ENCODE measurements around the gene TPBGL. TPM values are rescaled to one million over a fixed set of nuclear protein-coding genes. Genes with fewer than 3 reads are reported as not detected.

The TPBGL gene
- total RNA-seq, 1 donor from 2014 or later = 0.04 TPM

DNA sequence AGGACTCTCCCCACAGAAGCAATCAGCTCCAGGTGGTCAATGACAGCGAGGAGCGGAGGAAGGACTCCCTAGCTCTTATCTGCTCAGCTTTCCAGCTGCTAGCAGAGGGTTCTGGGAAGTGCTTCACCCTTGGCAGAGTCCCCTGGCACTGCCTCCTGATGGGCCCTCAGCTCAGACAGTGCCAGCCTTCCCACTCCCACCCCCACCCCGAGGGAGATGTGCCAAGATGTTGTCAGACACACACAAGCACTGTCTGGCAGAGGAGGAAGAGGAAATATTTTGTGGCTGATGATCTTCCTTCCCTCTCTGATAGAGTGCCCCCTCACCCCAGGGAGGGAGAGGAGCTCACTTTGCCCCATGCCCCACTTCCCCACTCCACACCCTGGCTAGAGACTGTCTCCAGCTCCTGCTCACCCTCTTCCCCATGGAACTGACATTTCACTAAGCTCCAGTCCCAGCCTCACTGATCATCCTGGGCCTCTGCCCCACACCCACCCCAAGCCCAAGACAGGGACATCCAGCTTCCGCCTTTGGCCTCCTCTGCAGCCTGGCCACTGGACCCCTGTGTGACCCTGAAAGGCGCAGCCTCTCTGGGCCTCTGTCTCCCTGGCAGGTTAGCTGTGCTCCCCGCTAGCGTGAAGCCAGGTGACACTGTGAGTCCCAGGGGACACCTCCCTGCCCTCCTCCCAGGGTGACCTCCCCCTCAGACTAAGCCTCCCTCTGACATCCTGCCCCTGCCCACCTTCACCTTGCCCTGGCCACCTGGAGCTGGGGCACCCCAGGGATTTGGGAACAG, 45.2 kb upstream of the TPBGL start:
- Histone ChIP-seq H3K36me3 (ENCODE audit: control insufficient read depth, insufficient read depth, low read length) (no peaks in the 10 kb centered on the region), H3K27me3 (ENCODE audit: control insufficient read depth, insufficient read depth, low read length) (peaks cover 5% of the 10 kb centered on the region), H3K4me3 (ENCODE audit: low read depth, low read length) (no peak overlapping the region)
- no peak for DNase-seq (ENCODE audit: low read depth)
- TF ChIP-seq CTCF (IDR thresholded peaks at IDR 0.05; ENCODE audit: insufficient read depth, low read length, poor library complexity, severe bottlenecking) = no peak

- Histone ChIP-seq H3K4me3 (ENCODE audit: low read depth, low read length) (no peak overlapping the region), H3K36me3 (ENCODE audit: control insufficient read depth, insufficient read depth, low read length) (no peaks in the 10 kb centered on the region), H3K27me3 (ENCODE audit: control insufficient read depth, insufficient read depth, low read length) (peaks cover 5% of the 10 kb centered on the region)
- no peak for TF ChIP-seq CTCF (IDR thresholded peaks at IDR 0.05; ENCODE audit: insufficient read depth, low read length, poor library complexity, severe bottlenecking)
- DNase-seq (ENCODE audit: low read depth) = no peak
These were observed 44.1 kb upstream of the TPBGL start for GRCh38 chr11:75196426-75196825.

- peaks cover 8% of the 10 kb centered on the region for H3K27me3 ChIP-seq (ENCODE audit: control insufficient read depth, insufficient read depth, low read length)
- H3K36me3 ChIP-seq (ENCODE audit: control insufficient read depth, insufficient read depth, low read length) = no peaks in the 10 kb centered on the region
- TF ChIP-seq CTCF (IDR thresholded peaks at IDR 0.05; ENCODE audit: insufficient read depth, low read length, poor library complexity, severe bottlenecking) = no peak
- DNase-seq (ENCODE audit: low read depth) = no peak
- no peak overlapping the region for H3K4me3 ChIP-seq (ENCODE audit: low read depth, low read length)
These were observed 42.9 kb upstream of the TPBGL start for GRCh38 chr11:75197512-75198277.

DNA sequence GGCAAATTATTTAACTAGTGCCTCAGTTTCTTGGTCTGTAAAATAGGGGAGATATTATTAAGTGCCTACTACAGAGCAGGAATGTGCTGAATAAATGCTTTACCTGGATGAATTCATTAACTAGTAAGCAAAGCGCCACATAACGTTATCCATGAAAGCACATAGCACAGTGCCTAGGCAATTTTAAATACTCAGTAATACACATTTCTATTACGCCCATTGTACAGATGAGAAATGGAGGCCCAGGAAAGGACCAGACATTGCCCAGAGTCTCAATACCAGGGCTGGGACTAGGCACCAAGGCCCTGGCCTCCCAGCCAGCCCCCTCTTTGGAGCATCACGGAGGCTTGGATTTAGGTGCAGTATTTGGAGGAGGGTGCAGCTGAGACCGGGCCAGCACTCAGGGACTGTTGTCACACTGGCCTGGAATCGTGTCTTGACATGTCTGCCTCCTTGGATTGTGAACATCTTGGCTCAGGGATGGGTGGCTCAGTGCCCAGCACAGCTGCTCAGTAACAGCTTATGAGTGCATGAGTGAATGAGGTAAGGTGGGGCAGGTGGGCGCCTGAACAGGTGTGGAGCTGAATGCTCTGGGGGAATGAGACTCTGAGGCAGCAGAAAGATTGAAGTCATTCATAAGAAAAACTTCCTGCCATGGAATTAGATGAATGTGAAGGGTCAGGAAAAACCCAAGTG, 42.1 kb upstream of the TPBGL start:
- DNase-seq (ENCODE audit: low read depth) = no peak
- Histone ChIP-seq H3K36me3 (ENCODE audit: control insufficient read depth, insufficient read depth, low read length) (no peaks in the 10 kb centered on the region), H3K4me3 (ENCODE audit: low read depth, low read length) (no peak overlapping the region), H3K27me3 (ENCODE audit: control insufficient read depth, insufficient read depth, low read length) (peaks cover 7% of the 10 kb centered on the region)
- TF ChIP-seq CTCF (IDR thresholded peaks at IDR 0.05; ENCODE audit: insufficient read depth, low read length, poor library complexity, severe bottlenecking) = no peak

GRCh38 chr11:75199412-75199955, 41.1 kb upstream of the TPBGL start:
- Histone ChIP-seq H3K36me3 (ENCODE audit: control insufficient read depth, insufficient read depth, low read length) (no peaks in the 10 kb centered on the region), H3K27me3 (ENCODE audit: control insufficient read depth, insufficient read depth, low read length) (peaks cover 13% of the 10 kb centered on the region), H3K4me3 (ENCODE audit: low read depth, low read length) (no peak overlapping the region)
- no peak for TF ChIP-seq CTCF (IDR thresholded peaks at IDR 0.05; ENCODE audit: insufficient read depth, low read length, poor library complexity, severe bottlenecking)
- no peak for DNase-seq (ENCODE audit: low read depth)

All from kidney epithelial cell (primary cell).